GM12801 (cell line): ENCODE data around the gene PRLR.

Experiments
- TF ChIP-seq, protein P1 (sequence below): IDR thresholded peaks from one replicate; pipeline ENCODE4 v1.5.1; 2011; ENCODE audit warnings: control low read depth; ENCODE audit not compliant: insufficient read length; ENCODE audit errors: extremely low read depth

Gene PRLR

DNA sequence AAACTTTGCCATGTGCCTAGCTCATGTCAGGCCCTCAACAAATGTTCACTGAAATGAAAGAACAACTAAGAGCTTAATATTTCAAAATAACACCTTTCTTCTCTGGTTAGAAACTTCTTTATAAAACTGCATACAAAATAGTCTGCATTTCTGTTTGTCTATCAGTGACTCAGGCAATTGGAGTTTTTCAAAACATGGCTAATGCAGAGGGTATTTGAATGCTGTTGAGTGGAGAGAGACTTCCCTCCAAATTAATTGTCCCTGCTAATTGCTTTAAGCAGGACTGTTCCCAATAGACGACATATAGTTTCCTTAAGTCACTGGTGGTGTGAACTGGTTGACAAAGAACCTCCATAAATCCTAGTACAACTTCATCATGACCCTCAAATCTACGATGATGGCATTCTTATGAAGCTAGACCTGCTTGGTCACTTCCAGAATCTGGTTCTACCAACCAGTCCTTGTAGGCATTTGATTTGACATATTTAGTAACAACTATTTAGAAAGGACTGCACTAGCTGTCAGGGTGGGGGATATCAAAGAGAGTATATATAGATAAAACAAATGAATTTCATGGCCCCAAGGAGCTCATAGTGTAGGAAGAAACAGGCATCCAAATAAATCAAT lies 84.5 kb downstream of the PRLR start:
- TF ChIP-seq, protein P1, sequence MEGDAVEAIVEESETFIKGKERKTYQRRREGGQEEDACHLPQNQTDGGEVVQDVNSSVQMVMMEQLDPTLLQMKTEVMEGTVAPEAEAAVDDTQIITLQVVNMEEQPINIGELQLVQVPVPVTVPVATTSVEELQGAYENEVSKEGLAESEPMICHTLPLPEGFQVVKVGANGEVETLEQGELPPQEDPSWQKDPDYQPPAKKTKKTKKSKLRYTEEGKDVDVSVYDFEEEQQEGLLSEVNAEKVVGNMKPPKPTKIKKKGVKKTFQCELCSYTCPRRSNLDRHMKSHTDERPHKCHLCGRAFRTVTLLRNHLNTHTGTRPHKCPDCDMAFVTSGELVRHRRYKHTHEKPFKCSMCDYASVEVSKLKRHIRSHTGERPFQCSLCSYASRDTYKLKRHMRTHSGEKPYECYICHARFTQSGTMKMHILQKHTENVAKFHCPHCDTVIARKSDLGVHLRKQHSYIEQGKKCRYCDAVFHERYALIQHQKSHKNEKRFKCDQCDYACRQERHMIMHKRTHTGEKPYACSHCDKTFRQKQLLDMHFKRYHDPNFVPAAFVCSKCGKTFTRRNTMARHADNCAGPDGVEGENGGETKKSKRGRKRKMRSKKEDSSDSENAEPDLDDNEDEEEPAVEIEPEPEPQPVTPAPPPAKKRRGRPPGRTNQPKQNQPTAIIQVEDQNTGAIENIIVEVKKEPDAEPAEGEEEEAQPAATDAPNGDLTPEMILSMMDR: no peak

DNA sequence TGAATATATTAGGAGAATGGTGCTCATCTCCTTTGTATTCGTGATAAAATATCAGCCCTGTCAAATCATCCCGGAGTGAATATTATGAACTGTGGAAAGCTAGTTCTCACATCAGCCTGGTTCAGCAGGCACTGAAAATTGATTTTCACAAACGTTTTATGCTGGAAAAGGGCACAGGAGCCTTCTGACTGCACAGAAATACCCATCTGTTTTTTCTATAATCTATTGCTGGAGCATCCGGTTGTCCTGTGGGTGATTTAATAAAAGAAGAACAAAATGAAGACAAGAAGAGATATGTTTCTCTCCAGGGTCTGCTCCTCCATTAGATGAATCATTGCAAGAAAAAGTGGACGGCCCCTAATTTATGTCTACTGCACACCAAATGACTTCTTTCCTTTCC lies 85.3 kb downstream of the PRLR start:
- TF ChIP-seq, protein P1: no peak

DNA sequence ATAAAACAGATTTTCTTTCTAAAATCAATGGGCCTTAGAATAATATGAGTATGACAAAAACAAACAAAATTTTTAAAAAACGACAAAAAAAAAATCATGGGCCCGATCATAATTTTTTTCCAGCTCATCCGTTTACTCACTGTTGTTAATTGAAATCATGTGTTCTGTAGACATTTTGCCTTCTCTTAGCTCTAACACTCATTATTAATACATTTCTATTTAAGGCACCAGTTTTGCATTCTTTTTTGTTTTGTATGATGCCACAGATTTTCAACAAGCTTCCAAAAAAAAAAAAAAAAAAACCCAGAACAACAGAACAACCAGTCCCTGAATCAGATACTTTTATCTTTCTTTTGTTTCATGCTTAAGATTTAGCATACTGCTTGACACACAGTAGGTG lies 86.4 kb downstream of the PRLR start:
- TF ChIP-seq, protein P1: no peak

DNA sequence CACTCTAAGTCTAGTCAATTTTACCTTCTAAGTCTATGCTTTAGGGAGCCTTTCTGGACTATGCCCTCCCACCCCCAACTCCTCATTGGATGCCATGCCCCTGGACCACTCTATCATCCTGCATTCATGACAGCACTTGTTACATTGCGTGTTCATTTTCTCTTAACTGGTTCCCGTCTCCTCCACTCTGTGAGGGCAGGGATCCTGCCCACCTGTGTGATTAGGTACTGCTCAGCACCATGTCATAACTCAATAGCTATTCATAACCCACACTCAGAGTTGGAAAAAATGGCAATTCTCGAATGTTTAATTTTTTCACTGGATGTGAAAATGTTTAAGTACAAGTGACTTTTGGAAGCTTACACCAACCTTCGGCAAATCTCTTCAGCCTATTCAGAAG lies 88.5 kb downstream of the PRLR start:
- TF ChIP-seq, protein P1: no peak

DNA sequence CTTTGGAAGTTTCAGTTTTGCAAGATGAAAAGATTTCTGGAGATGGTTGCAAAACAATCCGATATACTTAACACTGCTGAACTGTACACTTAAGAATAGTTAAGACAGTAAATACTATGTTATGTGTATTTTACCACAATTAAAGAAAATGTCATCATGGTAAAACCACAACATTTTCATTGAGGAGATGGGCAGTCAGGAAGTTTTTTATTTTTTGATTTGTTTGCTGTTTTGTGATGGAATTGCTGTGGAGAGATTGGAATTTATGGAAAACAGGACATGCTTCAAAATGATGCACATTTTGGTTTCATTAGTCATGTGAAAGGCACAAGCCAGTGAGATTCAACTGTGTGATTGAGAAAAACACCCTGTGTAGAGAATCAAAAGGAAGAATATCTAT lies 92.1 kb downstream of the PRLR start:
- TF ChIP-seq, protein P1: no peak

DNA sequence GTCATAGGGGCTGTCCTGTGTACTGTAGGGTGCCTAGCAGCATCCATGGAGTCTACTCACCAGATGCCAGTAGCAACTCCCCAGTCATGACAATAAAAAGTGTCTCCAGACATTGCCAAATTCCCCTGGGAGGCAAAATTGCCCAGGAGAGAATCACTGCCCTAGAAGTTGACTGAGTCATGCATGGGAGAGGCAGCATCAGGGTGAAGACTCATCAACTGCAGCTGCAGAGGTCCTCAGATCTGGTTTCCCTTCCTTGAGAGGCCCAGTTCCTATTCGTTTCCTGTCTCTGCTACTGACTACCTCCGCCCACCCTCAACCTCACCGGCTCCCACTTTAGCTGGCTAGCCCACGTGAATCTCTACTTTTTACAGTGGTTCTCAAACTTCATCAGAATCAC lies 93.9 kb downstream of the PRLR start:
- TF ChIP-seq, protein P1: no peak

DNA sequence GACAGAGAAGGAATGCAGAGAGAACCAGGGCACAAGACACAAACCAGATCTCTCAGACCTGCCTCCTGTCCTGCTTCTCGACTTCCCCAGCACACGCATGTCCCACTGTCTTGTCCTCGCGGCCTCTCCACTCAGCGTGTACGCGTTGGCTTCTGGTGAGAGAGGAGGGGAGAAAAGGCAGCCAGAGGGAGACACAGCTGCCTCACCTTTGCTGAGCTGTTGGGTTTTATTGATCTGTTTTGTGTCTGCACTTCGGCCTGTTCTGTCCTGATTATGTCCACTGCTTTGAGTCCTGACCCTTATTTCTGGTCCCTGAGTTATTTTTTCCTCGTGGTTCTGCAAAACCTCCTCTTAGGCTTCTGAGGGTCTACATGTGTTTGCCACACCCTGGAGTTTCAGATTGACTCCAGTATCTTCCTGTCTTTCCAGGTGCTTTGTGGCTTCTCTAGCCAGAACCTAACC lies 95.0 kb downstream of the PRLR start:
- TF ChIP-seq, protein P1: no peak
